GM19240 (cell line): ENCODE data around the gene EIF4B.

Experiments
- DNase-seq: peaks from one replicate; pipeline ENCODE4 v3.0.0; 2011; ENCODE audit warnings: low spot score; ENCODE audit not compliant: insufficient read length

The EIF4B gene

GRCh38 chr12:53069621-53070410 is 63.6 kb downstream of the EIF4B start:
- no peak for DNase-seq

DNA sequence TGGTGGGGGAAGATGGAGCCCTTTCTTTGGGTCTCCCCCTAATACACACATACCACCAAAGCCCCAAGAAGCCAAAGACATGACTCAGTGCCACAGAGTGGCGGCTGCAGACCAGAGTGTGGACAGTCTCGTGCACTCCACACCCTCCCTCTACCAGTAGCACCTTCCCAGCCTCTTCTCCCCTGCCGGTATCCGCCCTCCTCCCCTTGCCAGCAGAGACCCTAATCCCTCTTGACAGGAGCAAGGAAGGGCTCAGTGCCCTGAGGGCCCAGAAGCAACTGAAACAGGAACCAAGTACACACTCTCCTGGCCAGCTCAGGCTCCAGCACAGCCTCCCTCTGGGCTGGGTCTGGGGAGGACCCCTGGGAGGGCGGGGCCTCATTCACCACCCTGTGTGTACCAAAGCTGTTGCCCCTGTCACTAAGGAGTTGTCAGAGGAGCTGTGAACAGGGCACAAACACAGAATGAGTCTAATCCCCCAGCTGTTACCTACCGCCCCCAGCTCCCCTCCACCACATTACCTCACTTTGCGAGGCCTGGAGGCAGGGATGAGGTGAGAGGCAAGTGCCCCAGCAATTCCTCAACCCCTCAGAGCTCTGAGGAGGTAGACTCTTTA is 64.7 kb downstream of the EIF4B start:
- no peak for DNase-seq

DNA sequence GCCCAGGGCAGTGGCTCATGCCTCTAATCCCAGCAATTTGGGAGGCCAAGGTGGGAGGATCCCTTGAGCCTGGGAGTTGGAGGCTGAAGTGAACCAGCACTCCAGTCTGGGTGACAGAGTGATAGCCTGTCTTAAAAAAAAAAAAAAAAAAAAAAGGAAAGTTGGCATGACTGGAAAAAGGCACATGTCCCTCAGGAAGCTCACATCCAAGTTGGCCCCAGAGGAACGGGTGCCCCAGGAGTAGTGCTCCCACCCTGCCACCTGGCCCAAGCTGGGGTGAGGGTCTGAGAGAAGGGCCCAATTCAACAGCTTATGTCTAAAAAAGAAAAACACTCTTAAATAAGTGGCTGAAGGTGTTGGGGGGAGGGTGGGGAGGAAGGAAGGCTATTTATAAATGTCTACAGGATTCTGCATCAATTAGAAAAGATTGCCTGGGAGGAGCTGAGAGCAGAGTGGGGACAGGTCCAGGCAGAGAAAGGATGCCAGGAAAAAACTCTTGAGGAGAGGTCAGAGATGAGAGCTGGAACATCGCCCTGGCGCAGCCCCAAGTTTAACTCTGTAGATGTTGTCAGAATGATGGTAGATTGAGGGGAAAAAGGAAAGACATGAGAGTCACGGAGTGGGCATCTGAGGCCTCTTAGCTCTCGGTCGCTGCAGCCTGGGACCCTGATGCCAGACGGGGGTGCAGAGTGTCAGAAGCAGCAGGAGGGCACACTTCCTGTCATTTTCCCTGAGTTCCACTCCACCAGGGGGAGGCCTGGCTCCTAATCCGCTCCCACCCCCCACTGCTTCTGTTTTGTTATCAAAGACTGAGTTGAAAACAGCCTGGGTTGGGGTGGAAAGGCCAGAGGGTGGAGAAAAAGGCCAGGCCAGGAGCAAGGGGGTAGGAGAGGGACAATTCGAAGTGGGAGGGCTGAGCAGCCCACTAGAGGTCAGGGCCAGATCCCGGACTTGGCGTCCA is 65.6 kb downstream of the EIF4B start:
- DNase-seq: no peak

- no peak for DNase-seq
These were observed 67.6 kb downstream of the EIF4B start for GRCh38 chr12:53073881-53074280.

GRCh38 chr12:53074283-53074998 is 68.2 kb downstream of the EIF4B start:
- DNase-seq: no peak

- no peak for DNase-seq
These were observed 68.7 kb downstream of the EIF4B start for GRCh38 chr12:53074999-53075370.

DNA sequence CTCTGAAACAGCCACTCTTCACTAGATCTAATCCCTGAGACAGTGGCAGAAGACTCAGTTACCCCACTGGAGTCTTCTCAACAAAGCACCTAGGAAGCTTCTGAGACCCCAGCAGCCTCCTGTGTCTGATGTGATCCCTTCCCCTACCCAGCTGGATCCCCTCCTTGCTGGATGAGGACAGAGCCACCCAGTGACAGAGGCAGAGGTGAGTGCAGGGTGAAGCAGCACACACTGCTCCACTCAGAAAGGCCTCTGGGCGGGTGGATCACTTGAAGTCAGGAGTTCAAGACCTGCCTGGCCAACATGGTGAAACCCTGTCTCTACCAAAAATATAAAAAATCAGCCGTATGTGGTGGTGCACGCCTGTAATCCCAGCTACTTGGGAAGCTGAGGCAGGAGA is 70.2 kb downstream of the EIF4B start:
- DNase-seq: no peak

GRCh38 chr12:53077030-53077429 is 70.8 kb downstream of the EIF4B start:
- DNase-seq: no peak

- DNase-seq: no peak
These were observed 72.4 kb downstream of the EIF4B start for GRCh38 chr12:53078425-53079225.

- DNase-seq: peak; percentile 98
These were observed 73.2 kb downstream of the EIF4B start, which contains the start of gene SPRYD3 for GRCh38 chr12:53079226-53080117. Gene SPRYD3, minus strand, starts transcription at chr12:53079390. Its CDS starts 57 bp downstream, at chr12:53079333.

DNA sequence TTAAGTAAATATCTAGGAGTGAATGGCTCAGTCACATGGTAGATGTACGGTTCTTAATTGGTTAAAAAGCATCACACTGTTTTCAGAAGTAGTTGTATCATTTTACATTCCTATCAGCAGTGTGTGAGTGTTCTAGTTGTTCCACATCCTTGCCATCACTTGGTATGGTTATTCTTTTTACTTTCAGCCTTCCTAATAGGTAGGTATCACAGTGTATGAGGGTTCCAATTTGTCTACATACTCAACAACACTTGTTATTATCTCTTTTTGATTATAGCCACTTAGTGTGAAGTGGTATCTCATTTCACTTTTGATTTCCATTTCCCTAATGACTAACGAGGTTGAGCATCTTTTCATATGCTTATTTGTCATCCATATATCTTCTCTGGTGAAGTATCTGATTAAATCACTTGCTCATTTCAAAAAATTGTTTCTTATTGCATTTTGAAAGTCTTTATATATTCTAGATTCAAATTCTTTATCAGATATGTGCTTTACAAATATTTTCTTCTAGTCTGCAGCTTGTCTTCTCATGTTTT is 76.5 kb downstream of the EIF4B start:
- DNase-seq: no peak

DNA sequence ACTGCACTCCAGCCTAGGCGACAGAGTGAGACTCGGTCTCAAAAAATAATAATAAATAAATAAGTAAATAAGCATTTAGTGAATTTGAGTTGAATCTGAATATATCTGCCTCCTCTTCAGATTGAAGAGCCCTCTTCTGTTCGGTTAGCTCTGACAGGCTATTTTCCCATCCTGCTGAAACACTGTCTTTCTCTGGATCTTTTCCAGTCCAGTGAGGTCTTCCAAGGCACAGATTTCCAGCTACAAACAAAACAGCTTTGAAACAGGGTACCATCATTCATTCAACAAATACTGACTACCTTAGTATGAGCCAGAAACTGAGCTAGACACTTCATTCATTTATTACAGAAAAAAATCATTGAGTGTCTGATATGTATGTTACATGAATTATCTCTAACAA is 80.1 kb downstream of the EIF4B start:
- DNase-seq: no peak

- no peak for DNase-seq
These were observed 83.8 kb downstream of the EIF4B start for GRCh38 chr12:53090105-53090504.

GRCh38 chr12:53090554-53090953 is 84.3 kb downstream of the EIF4B start:
- no peak for DNase-seq

GRCh38 chr12:53091756-53092155 is 85.5 kb downstream of the EIF4B start:
- no peak for DNase-seq
